Right lobe of liver (tissue), 6 donors: ENCODE results near the gene HP1BP3. TPM values are rescaled to one million over a fixed set of nuclear protein-coding genes. Genes with fewer than 3 reads are reported as not detected.

Source experiments
- ATAC-seq, 4 donors: fragments of 200-7000 bp; cut with Tn5 transposase; one replicate each; pipeline ENCODE4 v1.9.1; 2020; ENCODE audit warnings: mild to moderate bottlenecking in 4 of 4, moderate library complexity in 4 of 4
- DNase-seq, 3 donors: peaks; one replicate each; pipeline ENCODE4 v3.0.0-alpha.2; 2020
- H3K27ac ChIP-seq, 3 donors: fragments of 200-600 bp; one replicate each; pipeline ENCODE4 v1.8.0; 2022
- H3K27me3 ChIP-seq, 2 donors: fragments of 200-600 bp; one replicate each; pipeline ENCODE4 v1.8.0; 2022
- H3K36me3 ChIP-seq, 4 donors: fragments of 200-600 bp; sonication (generic) in 1 of 4; one replicate each; pipeline versions ENCODE4 v1.5.1 to v1.8.0; 2017 to 2022; ENCODE audit warnings: control low read depth in 1 of 4
- H3K4me1 ChIP-seq, 4 donors: fragments of 200-600 bp; sonication (generic) in 1 of 4; one replicate each; pipeline versions ENCODE4 v1.5.1 to v1.8.0; 2017 to 2022; ENCODE audit warnings: control low read depth in 1 of 4
- H3K4me3 ChIP-seq, 3 donors: fragments of 200-600 bp; one replicate each; pipeline ENCODE4 v1.8.0; 2022
- H3K9me3 ChIP-seq, 4 donors: fragments of 200-600 bp; sonication (generic) in 1 of 4; one replicate each; pipeline versions ENCODE4 v1.5.1 to v1.8.0; 2017 to 2022; ENCODE audit warnings: control low read depth in 1 of 4
- POLR2A ChIP-seq: fragments of 450-650 bp; IDR thresholded peaks from one replicate; pipeline ENCODE4 v1.6.1; 2017; ENCODE audit warnings: antibody characterized with exemption, mild to moderate bottlenecking
- WGBS: methylation state at CpG from one replicate; pipeline ENCODE4 v1.1.6; 2018; ENCODE audit warnings: low coverage, low lambda C conversion rate; ENCODE audit not compliant: insufficient coverage; ENCODE audit errors: missing lambda C conversion rate; 5-methylcytosine and 5-hydroxymethylcytosine counted together
- intact Hi-C, 2 donors: fragments of 100-400 bp; cut with DNase I; formaldehyde crosslinking; loops; one replicate each; pipeline versions ENCODE4 v1.11.2 to v1.14.1; 2022
- total RNA-seq, 6 experiments: library from RNA; depleted of rRNA in 2 of 6; stranded (reverse); fragments of >200 nt in 2 of 6; fragmentation: NEBNext Ultra II Directional in 3 of 6; extraction: Animal tissue kit (Norgen Biotek cat#: 25700) in 3 of 6; gene quantifications; one replicate each; pipeline versions ENCODE4 v1.1.0 to v1.2.4, GENCODE V29; 2016 to 2023
- TF ChIP-seq, protein P1 (sequence below), 4 donors: fragments of 200-600 bp in 3 of 4; fragments of 450-650 bp in 1 of 4; IDR thresholded peaks; one replicate each; pipeline versions ENCODE4 v1.5.1 to v1.8.0; 2016 to 2022; ENCODE audit warnings: antibody characterized with exemption in 4 of 4, mild to moderate bottlenecking in 2 of 4
- donor health status: DM: no; HTN: yes; CAD: no.
- donor health status: DM: no; HTN: no; CAD: no.
- donor health status: DM: no; HTN: no; CAD: no.
- donor health status: DM: no; HTN: yes; CAD: no.
- donor health status: DM: no; HTN: yes; CAD: no.

HP1BP3 gene
- total RNA-seq, 6 experiments from 2014 or later = 60.6 to 84.6 (median 70.7) TPM

DNA sequence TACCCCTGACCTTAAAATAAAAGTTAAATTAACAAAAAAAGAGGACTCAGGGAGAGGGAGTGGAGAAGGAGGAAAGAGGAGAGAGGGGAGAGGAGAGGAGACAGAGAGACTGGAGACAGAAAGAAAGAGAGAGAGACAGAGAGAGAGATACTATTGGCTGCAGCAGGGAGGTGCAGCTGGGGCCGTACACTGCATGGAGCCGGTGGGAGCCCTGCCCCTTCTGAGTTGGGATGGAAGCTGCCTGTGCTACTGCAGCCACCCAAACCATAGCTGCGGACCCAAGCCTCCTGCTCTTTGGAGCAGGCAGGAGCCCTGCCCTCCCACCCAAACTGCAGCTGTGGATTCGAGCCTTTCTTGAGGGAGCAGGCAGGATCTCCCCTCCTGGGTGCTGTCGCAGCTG is 32.7 kb upstream of the HP1BP3 start:
- Histone ChIP-seq H3K9me3 (no peaks in the 10 kb centered on the region), H3K4me1 (no peaks in the 10 kb centered on the region), H3K27ac (no peak overlapping the region), H3K4me3 (no peak overlapping the region), H3K36me3 (peaks cover 0 to 11% (median 0%) of the 10 kb centered on the region in 4 donors), H3K27me3 (no peaks in the 10 kb centered on the region)
- DNase-seq (no peak), ATAC-seq (peak in 1 of 4 donors; percentile 22)
- TF ChIP-seq, protein P1, sequence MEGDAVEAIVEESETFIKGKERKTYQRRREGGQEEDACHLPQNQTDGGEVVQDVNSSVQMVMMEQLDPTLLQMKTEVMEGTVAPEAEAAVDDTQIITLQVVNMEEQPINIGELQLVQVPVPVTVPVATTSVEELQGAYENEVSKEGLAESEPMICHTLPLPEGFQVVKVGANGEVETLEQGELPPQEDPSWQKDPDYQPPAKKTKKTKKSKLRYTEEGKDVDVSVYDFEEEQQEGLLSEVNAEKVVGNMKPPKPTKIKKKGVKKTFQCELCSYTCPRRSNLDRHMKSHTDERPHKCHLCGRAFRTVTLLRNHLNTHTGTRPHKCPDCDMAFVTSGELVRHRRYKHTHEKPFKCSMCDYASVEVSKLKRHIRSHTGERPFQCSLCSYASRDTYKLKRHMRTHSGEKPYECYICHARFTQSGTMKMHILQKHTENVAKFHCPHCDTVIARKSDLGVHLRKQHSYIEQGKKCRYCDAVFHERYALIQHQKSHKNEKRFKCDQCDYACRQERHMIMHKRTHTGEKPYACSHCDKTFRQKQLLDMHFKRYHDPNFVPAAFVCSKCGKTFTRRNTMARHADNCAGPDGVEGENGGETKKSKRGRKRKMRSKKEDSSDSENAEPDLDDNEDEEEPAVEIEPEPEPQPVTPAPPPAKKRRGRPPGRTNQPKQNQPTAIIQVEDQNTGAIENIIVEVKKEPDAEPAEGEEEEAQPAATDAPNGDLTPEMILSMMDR (IDR thresholded peaks at IDR 0.05) = no peak
- no peak for TF ChIP-seq POLR2A
- WGBS = 83% methylated on average over 1 of the region's 5 CpGs
- intact Hi-C loops = no loop called here

DNA sequence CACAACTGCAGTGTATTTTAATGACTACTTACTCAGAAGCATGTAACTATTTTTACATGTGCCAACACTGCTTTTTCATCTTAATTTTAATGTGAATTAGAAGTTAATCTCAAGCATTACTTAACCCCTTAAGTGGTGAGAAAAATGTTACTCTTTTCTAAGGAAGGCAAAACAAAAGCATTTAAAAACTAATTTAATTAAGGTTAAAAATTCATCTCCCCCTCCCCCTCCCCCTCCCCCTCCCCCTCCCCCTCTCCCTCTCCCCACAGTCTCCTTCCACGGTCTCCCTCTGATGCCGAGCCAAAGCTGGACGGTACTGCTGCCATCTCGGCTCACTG is 27.4 kb upstream of the HP1BP3 start:
- no CpG with 5 or more reads among the region's 4 CpGs for WGBS
- Histone ChIP-seq H3K27ac (no peak overlapping the region), H3K27me3 (no peaks in the 10 kb centered on the region), H3K36me3 (peaks cover 0 to 19% (median 0%) of the 10 kb centered on the region in 4 donors), H3K9me3 (no peaks in the 10 kb centered on the region), H3K4me3 (no peak overlapping the region), H3K4me1 (peaks cover 0 to 6% (median 0%) of the 10 kb centered on the region in 4 donors)
- no peak for TF ChIP-seq POLR2A
- TF ChIP-seq, protein P1 (IDR thresholded peaks at IDR 0.05) = no peak
- ATAC-seq (no peak), DNase-seq (no peak)
- intact Hi-C loops = no loop called here

DNA sequence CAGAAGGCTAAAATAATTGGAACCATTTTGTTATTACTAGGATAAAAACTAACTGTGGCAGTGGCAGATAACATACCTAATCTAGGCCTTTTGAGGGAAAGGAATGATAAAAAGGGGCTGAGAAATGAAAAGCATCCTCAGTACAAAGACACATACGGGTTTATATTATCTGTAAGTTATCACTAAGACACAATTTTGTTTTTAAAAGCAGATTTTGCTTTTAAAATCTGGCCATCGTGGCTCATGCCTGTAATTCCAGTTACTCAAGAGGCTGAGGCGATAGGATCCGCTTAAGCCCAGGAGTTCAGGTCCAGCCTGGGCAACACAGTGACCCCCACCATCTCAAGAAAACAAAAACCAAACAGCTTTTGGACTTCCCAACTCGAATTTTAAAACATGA is 24.8 kb upstream of the HP1BP3 start:
- Histone ChIP-seq H3K4me1 (peaks cover 0 to 6% (median 0%) of the 10 kb centered on the region in 4 donors), H3K36me3 (peaks cover 0 to 14% (median 2%) of the 10 kb centered on the region in 4 donors), H3K27ac (no peak overlapping the region), H3K27me3 (no peaks in the 10 kb centered on the region), H3K4me3 (no peak overlapping the region), H3K9me3 (no peaks in the 10 kb centered on the region)
- 77% methylated on average over 3 of the region's 5 CpGs for WGBS
- TF ChIP-seq, protein P1 (IDR thresholded peaks at IDR 0.05) = no peak
- no peak for TF ChIP-seq POLR2A
- no peak for DNase-seq
- intact Hi-C loops = no loop called here
- ATAC-seq = no peak

DNA sequence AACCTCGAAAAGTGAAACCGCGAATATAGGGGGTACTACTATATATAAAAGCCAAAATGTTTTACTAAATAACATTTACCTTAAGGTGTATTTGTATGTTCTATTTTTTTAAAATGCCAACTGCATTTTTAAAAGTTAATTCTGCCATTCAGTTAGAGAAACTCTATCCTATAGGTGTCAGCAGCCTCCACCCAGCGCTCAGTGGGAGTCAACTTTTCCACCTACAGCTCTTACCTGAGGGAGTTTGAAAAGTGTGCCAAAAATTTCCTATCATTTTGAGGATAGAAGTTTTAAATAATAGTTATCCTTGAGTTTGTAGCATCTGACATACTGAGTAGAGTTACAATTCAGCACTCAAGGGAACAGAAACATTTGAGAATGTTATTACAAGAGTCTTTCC is 6.1 kb upstream of the HP1BP3 start:
- Histone ChIP-seq H3K36me3 (no peaks in the 10 kb centered on the region), H3K4me1 (no peaks in the 10 kb centered on the region), H3K27me3 (no peaks in the 10 kb centered on the region), H3K27ac (no peak overlapping the region), H3K9me3 (no peaks in the 10 kb centered on the region), H3K4me3 (no peak overlapping the region)
- no peak for DNase-seq
- WGBS = 94% methylated on average over 4 of the region's 4 CpGs
- TF ChIP-seq, protein P1 (IDR thresholded peaks at IDR 0.05) = no peak
- TF ChIP-seq POLR2A = no peak
- ATAC-seq = no peak
- intact Hi-C loops = no loop called here

DNA sequence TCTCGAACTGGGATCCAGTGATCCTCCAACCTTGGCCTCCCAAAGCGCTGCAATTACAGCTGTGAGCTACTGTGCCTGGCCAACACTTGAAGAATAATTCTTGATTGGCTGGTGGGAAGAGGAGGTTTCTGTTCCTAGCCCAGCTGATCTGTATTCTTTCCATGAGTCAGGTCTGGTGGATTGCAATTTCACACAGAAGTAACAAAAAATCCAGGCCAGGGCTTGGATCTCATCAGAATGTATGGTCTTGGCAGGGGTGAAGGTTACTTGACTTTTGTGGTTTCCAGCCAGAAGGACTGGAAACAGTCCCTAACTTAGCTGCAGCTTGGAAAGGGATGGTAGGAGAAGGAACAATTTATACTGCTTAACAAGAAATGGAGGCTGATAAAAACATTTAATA is 5.1 kb upstream of the HP1BP3 start:
- Histone ChIP-seq H3K4me3 (no peak overlapping the region), H3K27me3 (no peaks in the 10 kb centered on the region), H3K9me3 (no peaks in the 10 kb centered on the region), H3K27ac (no peak overlapping the region), H3K36me3 (no peaks in the 10 kb centered on the region), H3K4me1 (no peaks in the 10 kb centered on the region)
- DNase-seq (no peak), ATAC-seq (no peak)
- whole genome bisulfite sequencing = 93% methylated on average over 2 of the region's 2 CpGs
- intact Hi-C loops = no loop called here
- TF ChIP-seq, protein P1 (IDR thresholded peaks at IDR 0.05) = no peak
- no peak for TF ChIP-seq POLR2A
